ENCODE results near the gene KATNIP. TPM values are rescaled to one million over a fixed set of nuclear protein-coding genes. Genes with fewer than 3 reads are reported as not detected.

Gene KATNIP
- total and polyA plus RNA-seq, 11 donors = 5.8 to 26.3 (median 17.5) TPM

DNA sequence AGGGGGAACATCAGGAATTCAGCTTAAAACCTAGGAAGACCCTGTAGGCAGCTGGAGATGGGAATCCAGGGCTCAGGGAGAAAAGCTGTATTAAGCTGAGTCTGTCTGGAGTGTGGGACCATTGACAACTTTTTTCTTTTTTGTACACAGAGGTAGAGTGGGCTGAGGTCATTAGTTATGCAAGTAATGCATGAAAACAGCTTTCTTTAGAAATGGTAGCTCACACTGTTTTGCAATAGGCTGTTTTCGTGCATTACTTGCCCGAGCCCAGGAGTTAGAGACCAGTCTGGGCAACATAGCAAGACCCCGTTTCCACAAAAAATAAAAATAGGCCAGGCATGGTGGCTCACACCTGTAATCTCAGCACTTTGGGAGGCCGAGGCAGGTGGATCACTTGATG is 46.5 kb downstream of the KATNIP start:
- no peaks in the 10 kb centered on the region for H3K9me3 ChIP-seq
- 93 to 97% (median 95%) methylated on average over 4 of the region's 4 CpGs for WGBS, 4 donors
- intact Hi-C loops (cut with DNase I) = no loop called here

DNA sequence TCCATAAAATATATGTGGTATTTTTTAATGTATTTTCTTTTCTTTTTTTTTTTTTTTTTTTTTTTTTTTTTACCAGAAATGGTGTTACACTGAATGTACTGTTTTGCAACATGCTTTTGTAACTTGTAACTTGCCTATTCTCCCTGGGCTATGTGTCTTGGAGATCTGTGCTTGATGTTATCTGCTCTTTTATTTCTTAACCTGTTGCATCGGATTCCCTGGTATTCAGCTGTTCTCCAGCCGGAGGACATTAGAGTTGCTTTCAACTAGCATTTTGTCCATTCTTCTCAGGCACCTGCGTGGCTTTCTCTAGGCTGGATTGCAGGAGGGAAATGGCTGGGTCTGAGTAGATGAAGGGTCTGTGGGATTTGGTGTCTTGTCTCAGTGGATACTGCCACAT is 47.4 kb downstream of the KATNIP start:
- TF ChIP-seq, protein P1, sequence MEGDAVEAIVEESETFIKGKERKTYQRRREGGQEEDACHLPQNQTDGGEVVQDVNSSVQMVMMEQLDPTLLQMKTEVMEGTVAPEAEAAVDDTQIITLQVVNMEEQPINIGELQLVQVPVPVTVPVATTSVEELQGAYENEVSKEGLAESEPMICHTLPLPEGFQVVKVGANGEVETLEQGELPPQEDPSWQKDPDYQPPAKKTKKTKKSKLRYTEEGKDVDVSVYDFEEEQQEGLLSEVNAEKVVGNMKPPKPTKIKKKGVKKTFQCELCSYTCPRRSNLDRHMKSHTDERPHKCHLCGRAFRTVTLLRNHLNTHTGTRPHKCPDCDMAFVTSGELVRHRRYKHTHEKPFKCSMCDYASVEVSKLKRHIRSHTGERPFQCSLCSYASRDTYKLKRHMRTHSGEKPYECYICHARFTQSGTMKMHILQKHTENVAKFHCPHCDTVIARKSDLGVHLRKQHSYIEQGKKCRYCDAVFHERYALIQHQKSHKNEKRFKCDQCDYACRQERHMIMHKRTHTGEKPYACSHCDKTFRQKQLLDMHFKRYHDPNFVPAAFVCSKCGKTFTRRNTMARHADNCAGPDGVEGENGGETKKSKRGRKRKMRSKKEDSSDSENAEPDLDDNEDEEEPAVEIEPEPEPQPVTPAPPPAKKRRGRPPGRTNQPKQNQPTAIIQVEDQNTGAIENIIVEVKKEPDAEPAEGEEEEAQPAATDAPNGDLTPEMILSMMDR (IDR thresholded peaks at IDR 0.05) = no peak
- no peak for TF ChIP-seq POLR2A (IDR thresholded peaks at IDR 0.05)
- no peak for ATAC-seq
- H3K4me1 ChIP-seq = peaks cover 0 to 5% (median 0%) of the 10 kb centered on the region in 12 donors
- intact Hi-C loops (cut with DNase I) = no loop called here
- H3K36me3 ChIP-seq = peaks cover 0 to 3% (median 0%) of the 10 kb centered on the region in 9 donors
- H3K27ac ChIP-seq = no peak overlapping the region
- no peaks in the 10 kb centered on the region for H3K27me3 ChIP-seq
- no peak overlapping the region for H3K4me3 ChIP-seq
- no peak for DNase-seq
- WGBS, 4 donors = 95 to 98% (median 97%) methylated on average over 3 of the region's 3 CpGs
- no peaks in the 10 kb centered on the region for H3K9me3 ChIP-seq

More for the DNA sequence above, 46.5 kb downstream of the KATNIP start:
- peaks cover 0 to 5% (median 0%) of the 10 kb centered on the region in 12 donors for H3K4me1 ChIP-seq
- no peak overlapping the region for H3K4me3 ChIP-seq
- ATAC-seq (no peak), DNase-seq (no peak)
- TF ChIP-seq POLR2A (IDR thresholded peaks at IDR 0.05) = no peak
- TF ChIP-seq, protein P1 (IDR thresholded peaks at IDR 0.05) = no peak
- H3K27me3 ChIP-seq = no peaks in the 10 kb centered on the region
- H3K27ac ChIP-seq = no peak overlapping the region
- peaks cover 0 to 3% (median 0%) of the 10 kb centered on the region in 9 donors for H3K36me3 ChIP-seq

DNA sequence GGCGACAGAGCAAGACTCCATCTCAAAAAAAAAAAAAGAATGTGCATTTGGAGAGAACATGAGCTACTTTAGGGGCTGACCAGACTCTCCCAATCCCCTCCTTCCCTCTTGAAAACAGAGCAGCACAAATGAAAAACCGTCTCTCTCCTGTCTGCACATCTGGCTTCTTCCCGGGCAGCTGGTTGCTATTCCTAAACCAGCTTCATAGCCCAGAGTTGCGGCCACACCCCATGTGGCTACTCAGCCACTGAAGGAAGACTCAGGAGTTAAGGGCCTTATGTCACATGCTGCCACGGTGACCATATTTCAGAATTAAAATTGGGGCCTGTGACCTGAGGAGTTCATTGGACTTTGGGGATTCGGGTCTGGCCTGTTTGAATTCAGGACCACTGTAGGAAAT is 48.3 kb downstream of the KATNIP start:
- TF ChIP-seq POLR2A (IDR thresholded peaks at IDR 0.05) = no peak
- H3K27ac ChIP-seq = no peak overlapping the region
- intact Hi-C loops (cut with DNase I) = no loop called here
- H3K9me3 ChIP-seq = no peaks in the 10 kb centered on the region
- DNase-seq (no peak), ATAC-seq (no peak)
- 88 to 95% (median 93%) methylated on average over 6 of the region's 6 CpGs for WGBS, 4 donors
- H3K36me3 ChIP-seq = peaks cover 0 to 3% (median 0%) of the 10 kb centered on the region in 9 donors
- peaks cover 0 to 5% (median 0%) of the 10 kb centered on the region in 12 donors for H3K4me1 ChIP-seq
- no peak overlapping the region for H3K4me3 ChIP-seq
- no peaks in the 10 kb centered on the region for H3K27me3 ChIP-seq

DNA sequence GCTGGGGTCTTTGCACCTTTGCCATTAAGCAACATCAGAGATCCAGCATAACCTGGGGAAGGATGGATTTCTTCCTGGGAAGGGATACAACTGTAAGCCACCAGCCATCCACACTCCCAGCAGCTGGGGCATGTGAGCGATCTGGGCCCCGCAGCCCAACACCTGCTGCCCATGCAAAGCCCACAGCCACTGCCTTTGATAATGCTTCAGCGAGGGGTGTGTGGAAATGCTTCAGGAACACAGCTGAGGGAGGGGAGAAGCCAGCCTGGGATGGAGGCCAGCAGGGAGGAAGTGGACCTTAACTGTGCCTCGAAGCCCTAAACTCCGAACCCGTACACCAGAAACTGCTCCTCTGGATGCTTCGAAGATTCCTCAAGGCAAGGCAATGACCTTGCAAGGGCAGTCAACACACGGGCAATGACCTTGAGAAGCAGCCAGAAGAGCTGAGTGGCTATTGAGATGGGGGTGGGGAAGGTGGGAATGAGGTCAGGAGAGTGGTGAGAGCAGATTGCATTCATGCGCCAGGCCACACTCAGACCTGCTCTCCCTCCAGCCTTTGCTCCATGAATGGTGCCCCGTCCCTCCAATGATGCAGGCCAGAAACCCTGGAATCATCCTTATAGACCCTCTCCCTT is 49.1 kb downstream of the KATNIP start:
- Histone ChIP-seq H3K27ac (no peak overlapping the region), H3K4me3 (no peak overlapping the region), H3K4me1 (peaks cover 0 to 5% (median 0%) of the 10 kb centered on the region in 12 donors), H3K27me3 (no peaks in the 10 kb centered on the region), H3K9me3 (no peaks in the 10 kb centered on the region), H3K36me3 (peaks cover 0 to 3% (median 0%) of the 10 kb centered on the region in 9 donors)
- 77 to 83% (median 79%) methylated on average over 7 to 10 of the region's 10 CpGs for WGBS, 4 donors
- ATAC-seq (peak in 1 of 4 donors; percentile 13), DNase-seq (no peak)
- intact Hi-C loops (cut with DNase I) = no loop called here
- TF ChIP-seq, protein P1 (IDR thresholded peaks at IDR 0.05) = no peak
- TF ChIP-seq POLR2A (IDR thresholded peaks at IDR 0.05) = no peak

All from heart left ventricle (tissue), 16 donors.